ENCODE measurements around the gene CLECL1. TPM values are rescaled to one million over a fixed set of nuclear protein-coding genes. Genes with fewer than 3 reads are reported as not detected.

The CLECL1 gene
- total and polyA plus RNA-seq, 9 of the 15 experiments (the other 6 are each of a cell fraction or from before 2014, with no cell fraction given) = 0.13 to 0.25 TPM; not detected in 7

GRCh38 chr12:9710584-9711375, 22.1 kb downstream of the CLECL1 start:
- FAIRE-seq = no peak
- no peak overlapping the region for H3K27ac ChIP-seq (ENCODE audit: extremely low read depth, low read depth, low read length)

More at GRCh38 chr12:9710584-9711375, 22.1 kb downstream of the CLECL1 start:
- no peaks in the 10 kb centered on the region for H4K20me1 ChIP-seq (replicated peaks; ENCODE audit: control insufficient read depth, insufficient read depth, low read length)
- 0 out of 2 replicates have a peak overlapping the region, but pooled peaks have one; percentile 31 for H2AFZ ChIP-seq (ENCODE audit: low read depth, low read length)
- TF ChIP-seq RAD51 (IDR thresholded peaks at IDR 0.05; ENCODE audit: borderline replicate concordance, low read depth) (no peak), MTF1 (CRISPR knock-in tag; IDR thresholded peaks at IDR 0.05; ENCODE audit: borderline replicate concordance) (no peak), YY1 (IDR thresholded peaks at IDR 0.05; ENCODE audit: borderline replicate concordance in 1 of 3, control insufficient read depth in 1 of 3, extremely low read depth in 1 of 3, insufficient read depth in 3 of 3, insufficient read length in 1 of 3, insufficient replicate concordance in 2 of 3, low read depth in 1 of 3, low read length in 2 of 3) (no peak), SIN3A (IDR thresholded peaks at IDR 0.05; ENCODE audit: borderline replicate concordance in 2 of 2, control insufficient read depth in 1 of 2, low read depth in 2 of 2, low read length in 2 of 2) (no peak), TRIM24 (IDR thresholded peaks at IDR 0.05) (no peak), NRF1 (conservative IDR thresholded peaks at IDR 0.05 in 1 of 2, IDR thresholded peaks at IDR 0.05 in 1 of 2) (no peak), XRCC3 (IDR thresholded peaks at IDR 0.05) (no peak)
- H3K9ac ChIP-seq (ENCODE audit: insufficient read depth in 1 of 2, low read depth in 2 of 2, low read length in 2 of 2) = no peak overlapping the region
- no peaks in the 10 kb centered on the region for H3K36me3 ChIP-seq (ENCODE audit: control insufficient read depth, insufficient read depth, low read length)
- POLR2A ChIA-PET = no interaction called here
- H3K9me3 ChIP-seq (replicated peaks; ENCODE audit: control insufficient read depth, insufficient read depth, low read depth, low read length) = no peaks in the 10 kb centered on the region
- H3K4me1 ChIP-seq (replicated peaks in 1 of 2; ENCODE audit: control insufficient read depth in 2 of 2, insufficient read depth in 2 of 2, low read length in 2 of 2) = no peaks in the 10 kb centered on the region; a peak in 1 of 5 replicates
- CTCF ChIA-PET (ENCODE audit: low intra/inter-chr PET ratio) = interaction anchor here (0.6 kb wide), 1 partner anchor 74 kb away, joined by 3 read pairs; no protein-coding TSS in a partner anchor
- no peaks in the 10 kb centered on the region for H3K27me3 ChIP-seq (ENCODE audit: control insufficient read depth in 2 of 2, insufficient read depth in 2 of 2, low read length in 2 of 2)
- ATAC-seq (peak; percentile 55), DNase-seq (ENCODE audit: extremely low read depth in 1 of 4, low spot score in 3 of 4) (no peak)
- WGBS (ENCODE audit: insufficient coverage, low coverage, missing lambda C conversion rate) = 49% methylated on average over 3 of the region's 3 CpGs
- no peak overlapping the region for H3K4me2 ChIP-seq (ENCODE audit: insufficient read depth, low read length)
- H3K4me3 ChIP-seq = no peak overlapping the region
- no TSS peak for BruUV-seq (replicated peaks)
- intact Hi-C loops (cut with micrococcal nuclease) = no loop called here
- in situ Hi-C loops (cut with MboI) = loop anchor here (25.0 kb wide), 1 partner anchor 248 kb away; no protein-coding TSS in a partner anchor
- no peaks in the 10 kb centered on the region for H3K9me1 ChIP-seq (ENCODE audit: control insufficient read depth, insufficient read depth, low read length)
- no peaks in the 10 kb centered on the region for H3K79me2 ChIP-seq (ENCODE audit: control insufficient read depth, insufficient read depth, low read length)
